HEK293 (cell line): Measurements from ENCODE around the gene IGSF11.

Experiments used
- BCL11B ChIP-seq: fragments of 450-650 bp; formaldehyde crosslinking; IDR thresholded peaks from 2 replicates; pipeline ENCODE4 v1.5.1; 2016; ENCODE audit warnings: low read depth, missing biosample characterization, missing genetic modification characterization
- SP3 ChIP-seq: fragments of 450-650 bp; formaldehyde crosslinking; IDR thresholded peaks from 2 replicates; pipeline ENCODE4 v1.5.1; 2016; ENCODE audit warnings: missing biosample characterization, missing genetic modification characterization
- ZNF239 ChIP-seq: fragments of 450-650 bp; formaldehyde crosslinking; IDR thresholded peaks from 2 replicates; pipeline ENCODE4 v1.5.1; 2016; ENCODE audit warnings: missing biosample characterization, missing genetic modification characterization
- TF ChIP-seq, protein P1 (sequence below): fragments of 450-650 bp; formaldehyde crosslinking; IDR thresholded peaks from 2 replicates; pipeline ENCODE4 v1.5.1; 2016; ENCODE audit warnings: missing biosample characterization, missing genetic modification characterization
- TF ChIP-seq, protein P2 (sequence below): fragments of 450-650 bp; formaldehyde crosslinking; IDR thresholded peaks from 2 replicates; pipeline ENCODE4 v1.5.1; 2017; ENCODE audit warnings: missing biosample characterization, mild to moderate bottlenecking, missing genetic modification characterization, moderate library complexity

DNA sequence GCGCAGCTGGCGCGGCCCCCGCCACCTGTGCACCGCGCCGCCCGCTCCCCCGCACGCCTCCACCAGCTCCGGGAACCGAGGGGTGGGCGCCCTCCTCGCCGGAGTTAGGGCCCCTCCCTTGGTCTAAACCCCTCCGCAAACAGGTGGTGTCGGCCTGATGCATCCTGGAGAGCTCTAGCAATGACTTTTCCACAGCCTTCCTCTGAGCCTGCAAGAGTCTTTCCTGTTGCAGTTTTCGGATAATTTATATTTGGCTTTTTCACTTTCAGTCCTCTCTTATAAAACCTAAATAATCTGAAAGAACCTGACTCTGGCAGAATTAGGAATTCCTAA, 334 bp upstream of the IGSF11 start:
- no peak for TF ChIP-seq BCL11B
- TF ChIP-seq, protein P1, sequence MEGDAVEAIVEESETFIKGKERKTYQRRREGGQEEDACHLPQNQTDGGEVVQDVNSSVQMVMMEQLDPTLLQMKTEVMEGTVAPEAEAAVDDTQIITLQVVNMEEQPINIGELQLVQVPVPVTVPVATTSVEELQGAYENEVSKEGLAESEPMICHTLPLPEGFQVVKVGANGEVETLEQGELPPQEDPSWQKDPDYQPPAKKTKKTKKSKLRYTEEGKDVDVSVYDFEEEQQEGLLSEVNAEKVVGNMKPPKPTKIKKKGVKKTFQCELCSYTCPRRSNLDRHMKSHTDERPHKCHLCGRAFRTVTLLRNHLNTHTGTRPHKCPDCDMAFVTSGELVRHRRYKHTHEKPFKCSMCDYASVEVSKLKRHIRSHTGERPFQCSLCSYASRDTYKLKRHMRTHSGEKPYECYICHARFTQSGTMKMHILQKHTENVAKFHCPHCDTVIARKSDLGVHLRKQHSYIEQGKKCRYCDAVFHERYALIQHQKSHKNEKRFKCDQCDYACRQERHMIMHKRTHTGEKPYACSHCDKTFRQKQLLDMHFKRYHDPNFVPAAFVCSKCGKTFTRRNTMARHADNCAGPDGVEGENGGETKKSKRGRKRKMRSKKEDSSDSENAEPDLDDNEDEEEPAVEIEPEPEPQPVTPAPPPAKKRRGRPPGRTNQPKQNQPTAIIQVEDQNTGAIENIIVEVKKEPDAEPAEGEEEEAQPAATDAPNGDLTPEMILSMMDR (tag by site-specific recombination): no peak
- TF ChIP-seq, protein P2, sequence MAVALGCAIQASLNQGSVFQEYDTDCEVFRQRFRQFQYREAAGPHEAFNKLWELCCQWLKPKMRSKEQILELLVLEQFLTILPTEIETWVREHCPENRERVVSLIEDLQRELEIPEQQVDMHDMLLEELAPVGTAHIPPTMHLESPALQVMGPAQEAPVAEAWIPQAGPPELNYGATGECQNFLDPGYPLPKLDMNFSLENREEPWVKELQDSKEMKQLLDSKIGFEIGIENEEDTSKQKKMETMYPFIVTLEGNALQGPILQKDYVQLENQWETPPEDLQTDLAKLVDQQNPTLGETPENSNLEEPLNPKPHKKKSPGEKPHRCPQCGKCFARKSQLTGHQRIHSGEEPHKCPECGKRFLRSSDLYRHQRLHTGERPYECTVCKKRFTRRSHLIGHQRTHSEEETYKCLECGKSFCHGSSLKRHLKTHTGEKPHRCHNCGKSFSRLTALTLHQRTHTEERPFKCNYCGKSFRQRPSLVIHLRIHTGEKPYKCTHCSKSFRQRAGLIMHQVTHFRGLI: no peak
- no peak for TF ChIP-seq ZNF239 (tag by site-specific recombination)
- TF ChIP-seq SP3 (tag by site-specific recombination): no peak
